Trophoblast cell (in vitro differentiated cells and primary cell): ENCODE results near the gene KCNH4.

ENCODE experiments used
- DNase-seq, 2 donors: peaks; one replicate each; pipeline ENCODE4 v3.0.0-alpha.2; 2016
- H2AFZ ChIP-seq: 2 replicates; pipeline ENCODE4 v1.6.1; 2013; ENCODE audit warnings: low read length, moderate library complexity, mild to moderate bottlenecking; ENCODE audit not compliant: insufficient read depth, poor library complexity
- H2AK5ac ChIP-seq: 2 replicates; pipeline ENCODE4 v1.6.1; 2013; ENCODE audit warnings: mild to moderate bottlenecking, low read length
- H2BK120ac ChIP-seq: 2 replicates; pipeline ENCODE4 v1.6.1; 2013; ENCODE audit warnings: low read length, mild to moderate bottlenecking, moderate library complexity; ENCODE audit not compliant: insufficient read depth, poor library complexity
- H2BK12ac ChIP-seq: 2 replicates; pipeline ENCODE4 v1.6.1; 2013; ENCODE audit warnings: mild to moderate bottlenecking, low read length, moderate library complexity
- H2BK5ac ChIP-seq: 2 replicates; pipeline ENCODE4 v1.6.1; 2013; ENCODE audit warnings: low read length, low read depth, moderate library complexity, mild to moderate bottlenecking; ENCODE audit not compliant: poor library complexity
- H3K14ac ChIP-seq: 2 replicates; pipeline ENCODE4 v1.6.1; 2013; ENCODE audit warnings: mild to moderate bottlenecking, low read length
- H3K18ac ChIP-seq: 2 replicates; pipeline ENCODE4 v1.6.1; 2013; ENCODE audit warnings: mild to moderate bottlenecking, low read length
- H3K23ac ChIP-seq: 2 replicates; pipeline ENCODE4 v1.6.1; 2013; ENCODE audit warnings: low read length
- H3K27ac ChIP-seq: 2 replicates; pipeline ENCODE4 v1.5.1; 2013; ENCODE audit warnings: low read depth, mild to moderate bottlenecking, inconsistent platforms, low read length, moderate library complexity
- H3K27me3 ChIP-seq: 2 replicates; pipeline ENCODE4 v1.6.1; 2013; ENCODE audit warnings: inconsistent platforms, mild to moderate bottlenecking, low read length, moderate library complexity; ENCODE audit not compliant: insufficient read depth
- H3K36me3 ChIP-seq, 2 experiments: 1 replicate in 1 of 2; 2 replicates in 1 of 2; pipeline ENCODE4 v1.6.1; 2013; ENCODE audit warnings: low read length in 2 of 2, mild to moderate bottlenecking in 2 of 2, moderate library complexity in 1 of 2; ENCODE audit not compliant: insufficient read depth in 2 of 2, control insufficient read depth in 1 of 2
- H3K4ac ChIP-seq: 2 replicates; pipeline ENCODE4 v1.6.1; 2013; ENCODE audit warnings: low read depth, mild to moderate bottlenecking, low read length, moderate library complexity
- H3K4me1 ChIP-seq, 2 experiments: 1 replicate in 1 of 2; 2 replicates in 1 of 2; pipeline ENCODE4 v1.6.1; 2013; ENCODE audit warnings: low read length in 2 of 2, mild to moderate bottlenecking in 2 of 2, moderate library complexity in 1 of 2; ENCODE audit not compliant: insufficient read depth in 2 of 2, control insufficient read depth in 1 of 2
- H3K4me2 ChIP-seq: 2 replicates; pipeline ENCODE4 v1.6.1; 2013; ENCODE audit warnings: inconsistent platforms, mild to moderate bottlenecking, low read length, moderate library complexity
- H3K4me3 ChIP-seq: 2 replicates; pipeline ENCODE4 v1.5.1; 2013; ENCODE audit warnings: mild to moderate bottlenecking, low read depth, low read length, inconsistent platforms
- H3K79me1 ChIP-seq: one replicate; pipeline ENCODE4 v1.6.1; 2013; ENCODE audit warnings: low read length
- H3K79me2 ChIP-seq: 2 replicates; pipeline ENCODE4 v1.6.1; 2013; ENCODE audit warnings: low read length, mild to moderate bottlenecking; ENCODE audit not compliant: control insufficient read depth, insufficient read depth, poor library complexity
- H3K9ac ChIP-seq: 2 replicates; pipeline ENCODE4 v1.6.1; 2013; ENCODE audit warnings: mild to moderate bottlenecking, low read length
- H3K9me3 ChIP-seq: 2 replicates; pipeline ENCODE4 v1.6.1; 2013; ENCODE audit warnings: low read depth, mild to moderate bottlenecking, control low read depth, inconsistent platforms, low read length; ENCODE audit not compliant: insufficient read depth
- H4K12ac ChIP-seq: 2 replicates; pipeline ENCODE4 v1.6.1; 2013; ENCODE audit warnings: low read depth, mild to moderate bottlenecking, low read length, moderate library complexity
- H4K8ac ChIP-seq: 2 replicates; pipeline ENCODE4 v1.6.1; 2013; ENCODE audit warnings: low read depth, mild to moderate bottlenecking, low read length, moderate library complexity
- H4K91ac ChIP-seq: one replicate; pipeline ENCODE4 v1.6.1; 2013; ENCODE audit warnings: low read depth, mild to moderate bottlenecking, low read length, moderate library complexity
- WGBS: extraction: QIAGEN DNeasy Blood & Tissue Kit; methylation state at CpG from one replicate; pipeline ENCODE4 v1.1.7; 2013; ENCODE audit warnings: missing lambda C conversion rate; ENCODE audit not compliant: insufficient read length, insufficient coverage; ENCODE audit errors: extremely low coverage; 5-methylcytosine and 5-hydroxymethylcytosine counted together

Gene KCNH4

DNA sequence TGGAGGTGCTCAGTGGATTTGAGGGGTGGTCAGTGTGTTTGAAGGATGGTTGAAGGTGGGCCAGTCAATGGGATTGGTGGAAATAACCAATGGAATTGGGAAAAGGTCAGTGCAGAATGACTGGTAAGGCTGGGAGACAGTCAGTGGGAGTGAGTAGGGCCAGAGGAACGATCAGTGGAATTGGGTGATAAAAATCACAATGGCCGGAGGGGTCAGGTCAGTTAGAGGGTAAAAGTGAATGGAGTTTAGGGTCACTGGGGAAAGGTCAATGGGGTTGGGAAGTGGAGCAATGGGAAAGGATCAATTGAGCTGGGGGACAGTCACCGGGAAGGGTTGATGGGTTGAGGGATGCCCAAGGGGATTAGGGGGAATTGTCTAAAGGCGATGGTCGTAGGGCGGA is 15.2 kb downstream of the KCNH4 start:
- Histone ChIP-seq H2AFZ (no peak overlapping the region), H2BK120ac (no peak overlapping the region), H4K8ac (no peak overlapping the region), H3K79me2 (no peaks in the 10 kb centered on the region), H4K12ac (no peak overlapping the region), H3K36me3 (no peaks in the 10 kb centered on the region), H4K91ac (no peak overlapping the region), H3K4me2 (no peak overlapping the region), H3K14ac (no peak overlapping the region), H3K9ac (no peak overlapping the region), H3K23ac (no peak overlapping the region), H2AK5ac (no peak overlapping the region), H2BK5ac (no peak overlapping the region), H3K27ac (no peak overlapping the region), H2BK12ac (no peak overlapping the region), H3K27me3 (no peaks in the 10 kb centered on the region), H3K4me1 (peaks cover 0 to 2% of the 10 kb centered on the region in 2 experiments), H3K4me3 (no peak overlapping the region), H3K79me1 (no peaks in the 10 kb centered on the region), H3K18ac (no peak overlapping the region), H3K4ac (no peak overlapping the region), H3K9me3 (peaks cover 6% of the 10 kb centered on the region)
- WGBS: no CpG with 5 or more reads among the region's 6 CpGs
- peak; percentile 66 to 81 for DNase-seq

DNA sequence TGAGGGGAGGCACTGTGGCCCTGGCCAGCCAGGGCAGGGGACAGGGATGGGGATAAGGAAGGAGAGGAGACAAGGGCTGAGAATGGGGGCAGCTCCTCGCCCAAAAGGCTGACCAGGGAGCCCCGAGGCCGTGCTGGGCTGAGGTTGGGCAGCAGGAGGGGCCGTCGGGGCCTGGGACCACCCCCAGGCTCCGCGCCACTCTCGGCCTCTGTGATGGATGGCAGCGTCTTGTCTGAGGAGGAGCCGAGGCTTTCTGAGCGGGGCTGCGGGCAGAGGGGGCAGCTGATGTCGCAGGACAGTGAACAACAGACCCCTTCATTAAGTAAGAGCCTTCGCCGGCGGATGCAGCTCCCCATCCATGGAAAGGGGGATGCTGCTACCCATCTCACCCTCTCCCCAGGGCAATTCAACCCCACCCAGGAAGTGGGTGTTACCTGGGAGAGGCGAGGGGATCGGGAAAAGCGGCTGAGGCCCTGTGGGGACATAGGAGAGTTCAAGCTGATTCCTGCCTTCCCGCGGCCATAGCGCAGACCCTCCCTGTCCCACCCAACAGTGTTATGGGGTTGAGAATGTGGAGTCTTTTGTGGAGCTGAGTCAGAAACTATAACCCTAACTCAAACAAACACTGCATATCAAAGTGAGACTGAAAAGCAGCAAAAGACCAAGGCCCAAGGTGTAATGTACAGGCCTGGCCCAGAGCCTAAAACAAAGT is 17.1 kb downstream of the KCNH4 start:
- no peaks in the 10 kb centered on the region for H3K36me3 ChIP-seq
- no peak overlapping the region for H3K18ac ChIP-seq
- H3K9me3 ChIP-seq: peaks cover 6% of the 10 kb centered on the region
- no peaks in the 10 kb centered on the region for H3K79me2 ChIP-seq
- WGBS: no CpG with 5 or more reads among the region's 22 CpGs
- no peak overlapping the region for H2BK12ac ChIP-seq
- no peak overlapping the region for H3K27ac ChIP-seq
- no peak overlapping the region for H2AK5ac ChIP-seq
- no peak overlapping the region for H2BK120ac ChIP-seq
- DNase-seq: no peak
- H3K23ac ChIP-seq: no peak overlapping the region
- no peak overlapping the region for H2AFZ ChIP-seq
- H3K4me3 ChIP-seq: no peak overlapping the region
- no peak overlapping the region for H4K91ac ChIP-seq
- no peak overlapping the region for H4K12ac ChIP-seq
- no peaks in the 10 kb centered on the region for H3K27me3 ChIP-seq
- no peak overlapping the region for H3K4ac ChIP-seq
- H3K79me1 ChIP-seq: no peaks in the 10 kb centered on the region
- no peak overlapping the region for H3K4me2 ChIP-seq
- H3K14ac ChIP-seq: no peak overlapping the region
- H4K8ac ChIP-seq: no peak overlapping the region
- no peak overlapping the region for H2BK5ac ChIP-seq
- H3K4me1 ChIP-seq: peaks cover 0 to 2% of the 10 kb centered on the region in 2 experiments
- no peak overlapping the region for H3K9ac ChIP-seq

DNA sequence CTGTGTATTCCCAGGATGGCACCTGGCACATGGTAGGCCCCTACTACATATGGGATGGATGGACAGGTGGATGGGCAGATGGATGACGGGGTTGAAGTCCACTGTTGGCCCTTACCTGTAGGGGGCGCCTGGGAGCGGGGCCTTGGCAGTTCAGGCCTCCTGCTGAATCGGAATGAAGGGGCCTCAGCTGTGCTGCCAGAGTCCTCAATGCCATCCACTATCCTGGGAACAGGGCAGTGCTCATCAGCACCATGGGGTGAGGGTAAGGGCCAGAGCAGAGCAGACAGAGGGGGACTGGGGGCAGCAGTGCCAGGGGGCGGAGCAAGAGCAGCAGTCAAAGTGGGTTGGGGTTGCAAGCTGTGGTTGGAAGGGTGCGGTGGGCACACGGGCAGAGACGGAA is 17.8 kb downstream of the KCNH4 start:
- Histone ChIP-seq H3K36me3 (no peaks in the 10 kb centered on the region), H2BK5ac (no peak overlapping the region), H3K79me1 (no peaks in the 10 kb centered on the region), H3K27ac (no peak overlapping the region), H3K4me2 (no peak overlapping the region), H3K27me3 (no peaks in the 10 kb centered on the region), H4K12ac (no peak overlapping the region), H4K91ac (no peak overlapping the region), H3K4me3 (no peak overlapping the region), H3K23ac (no peak overlapping the region), H2BK120ac (no peak overlapping the region), H2AK5ac (no peak overlapping the region), H3K4ac (no peak overlapping the region), H3K79me2 (no peaks in the 10 kb centered on the region), H2BK12ac (no peak overlapping the region), H3K9me3 (peaks cover 6% of the 10 kb centered on the region), H4K8ac (no peak overlapping the region), H3K4me1 (peaks cover 0 to 2% of the 10 kb centered on the region in 2 experiments), H2AFZ (no peak overlapping the region), H3K14ac (no peak overlapping the region), H3K18ac (no peak overlapping the region), H3K9ac (no peak overlapping the region)
- no CpG with 5 or more reads among the region's 8 CpGs for WGBS
- no peak for DNase-seq

DNA sequence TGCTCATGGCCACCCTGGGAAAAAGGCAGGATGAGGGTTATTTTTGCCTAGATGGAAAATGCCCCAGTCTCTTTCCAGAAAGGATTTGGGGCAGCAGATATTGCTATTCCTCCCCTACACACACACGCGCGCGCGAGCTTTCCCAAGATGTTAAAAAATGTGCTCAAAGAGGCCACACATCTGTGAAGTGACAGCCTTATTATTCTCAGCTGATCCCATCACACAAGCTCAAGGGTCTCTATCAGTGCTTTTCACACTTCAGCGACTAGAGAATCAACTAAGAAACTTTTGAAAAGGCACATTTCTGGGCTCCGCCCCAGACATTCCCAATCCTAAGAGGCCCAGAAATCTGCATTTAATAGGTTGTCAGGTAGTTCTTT is 20.4 kb downstream of the KCNH4 start:
- Histone ChIP-seq H3K27me3 (no peaks in the 10 kb centered on the region), H3K9me3 (peaks cover 2% of the 10 kb centered on the region), H3K79me1 (peaks cover under 1% of the 10 kb centered on the region), H2AK5ac (no peak overlapping the region), H3K9ac (no peak overlapping the region), H3K4ac (no peak overlapping the region), H3K79me2 (no peaks in the 10 kb centered on the region), H3K14ac (no peak overlapping the region), H2BK5ac (no peak overlapping the region), H2BK12ac (no peak overlapping the region), H4K8ac (no peak overlapping the region), H3K4me2 (no peak overlapping the region), H2AFZ (no peak overlapping the region), H4K12ac (no peak overlapping the region), H3K4me3 (no peak overlapping the region), H3K36me3 (no peaks in the 10 kb centered on the region), H3K18ac (no peak overlapping the region), H3K23ac (no peak overlapping the region), H3K4me1 (peaks cover 5 to 6% of the 10 kb centered on the region in 2 experiments), H3K27ac (no peak overlapping the region), H2BK120ac (no peak overlapping the region), H4K91ac (no peak overlapping the region)
- no peak for DNase-seq
- WGBS: no CpG with 5 or more reads among the region's 7 CpGs
